NCI-H2107 (cell line): ENCODE measurements around the gene NMUR1.

Experiments used
- DNase-seq: peaks from one replicate; lab custom pipeline; 2025; lab: John Stamatoyannopoulos, UW

NMUR1 gene

GRCh38 chr2:231483398-231484329 is 46.6 kb downstream of the NMUR1 start:
- no peak for DNase-seq

GRCh38 chr2:231482806-231483391 is 47.3 kb downstream of the NMUR1 start:
- DNase-seq = no peak

- DNase-seq = no peak
These were observed 49.5 kb downstream of the NMUR1 start for GRCh38 chr2:231480781-231481180.

- DNase-seq = no peak
These were observed 50.8 kb downstream of the NMUR1 start for GRCh38 chr2:231479455-231479854.

- no peak for DNase-seq
These were observed 53.3 kb downstream of the NMUR1 start for GRCh38 chr2:231476920-231477319.

GRCh38 chr2:231475965-231476364 is 54.3 kb downstream of the NMUR1 start:
- no peak for DNase-seq
